ENCODE measurements around the gene TLR5.

Gene TLR5

GRCh38 chr1:223106856-223107255 is 36.2 kb downstream of the TLR5 start:
- DNase-seq: no peak

DNA sequence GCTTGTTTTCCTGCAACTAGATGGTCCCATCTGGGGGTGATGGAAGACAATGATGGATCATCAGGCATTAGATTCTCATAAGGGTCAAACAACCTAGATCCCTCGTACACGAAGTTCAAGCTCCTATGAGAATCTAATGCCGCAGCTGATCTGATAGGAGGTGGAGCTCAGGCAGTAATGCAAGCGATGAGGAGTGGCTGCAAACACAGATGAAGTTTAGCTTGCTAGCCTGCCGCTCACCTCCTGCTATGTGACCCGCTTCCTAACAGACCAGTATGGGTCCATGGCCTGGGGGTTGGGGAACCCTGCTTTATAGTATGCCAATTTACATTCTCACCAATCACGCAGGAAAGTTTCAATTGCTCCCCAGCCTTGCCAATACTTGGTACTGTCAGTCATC is 37.5 kb downstream of the TLR5 start:
- no peak for DNase-seq

- no peak for DNase-seq
These were observed 40.1 kb downstream of the TLR5 start for GRCh38 chr1:223102797-223103533.

DNA sequence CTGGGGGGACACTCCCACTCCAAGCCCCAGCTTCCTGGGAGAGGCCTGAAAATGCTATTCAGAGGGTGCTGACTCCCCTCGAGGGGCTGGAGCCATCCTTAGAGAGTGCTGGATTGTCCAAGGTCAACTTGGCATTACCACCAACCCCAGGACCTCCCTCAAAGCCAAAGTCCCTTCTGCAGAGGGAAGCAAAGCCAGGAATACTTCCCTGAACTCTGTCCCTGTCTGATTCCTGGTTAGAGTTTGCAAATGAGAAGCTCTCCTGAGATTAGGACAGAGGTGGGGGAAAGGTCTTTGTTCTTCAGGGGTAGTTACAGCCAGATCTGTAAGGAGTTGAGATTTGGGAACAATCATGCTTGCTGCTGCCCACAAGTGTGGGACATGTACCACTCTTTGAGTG is 45.3 kb downstream of the TLR5 start:
- no peak for DNase-seq

- DNase-seq: no peak
These were observed 47.2 kb downstream of the TLR5 start for GRCh38 chr1:223095870-223096269.

- no peak for DNase-seq
These were observed 51.2 kb downstream of the TLR5 start for GRCh38 chr1:223091896-223092295.

- DNase-seq: no peak
These were observed 53.8 kb downstream of the TLR5 start for GRCh38 chr1:223089250-223089649.

DNA sequence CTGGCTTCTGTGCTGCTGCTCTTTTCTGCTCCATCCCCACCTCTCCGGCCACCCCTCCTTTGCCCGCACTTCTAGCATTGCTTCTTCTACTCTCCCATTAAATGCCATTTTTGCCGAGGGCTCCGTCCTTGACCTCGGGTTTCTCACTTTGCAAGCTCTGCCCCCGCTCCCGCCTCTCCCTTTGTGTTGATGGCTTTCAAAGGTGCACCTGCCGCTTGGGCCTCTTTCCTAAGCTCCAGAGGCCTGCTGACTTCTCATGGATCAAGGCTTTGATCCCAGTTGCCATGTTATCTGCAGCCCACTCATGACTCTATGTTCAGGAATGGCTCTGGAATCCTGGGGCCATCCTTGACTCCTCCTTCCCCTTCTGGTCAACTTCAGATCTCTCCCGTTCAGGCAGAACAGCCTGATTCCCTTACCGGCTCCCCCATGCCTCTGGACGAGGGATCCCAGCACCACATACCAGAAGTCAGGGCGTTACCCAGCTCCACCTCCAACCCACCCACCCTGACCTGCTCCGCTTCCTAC is 54.3 kb downstream of the TLR5 start:
- DNase-seq: no peak

DNA sequence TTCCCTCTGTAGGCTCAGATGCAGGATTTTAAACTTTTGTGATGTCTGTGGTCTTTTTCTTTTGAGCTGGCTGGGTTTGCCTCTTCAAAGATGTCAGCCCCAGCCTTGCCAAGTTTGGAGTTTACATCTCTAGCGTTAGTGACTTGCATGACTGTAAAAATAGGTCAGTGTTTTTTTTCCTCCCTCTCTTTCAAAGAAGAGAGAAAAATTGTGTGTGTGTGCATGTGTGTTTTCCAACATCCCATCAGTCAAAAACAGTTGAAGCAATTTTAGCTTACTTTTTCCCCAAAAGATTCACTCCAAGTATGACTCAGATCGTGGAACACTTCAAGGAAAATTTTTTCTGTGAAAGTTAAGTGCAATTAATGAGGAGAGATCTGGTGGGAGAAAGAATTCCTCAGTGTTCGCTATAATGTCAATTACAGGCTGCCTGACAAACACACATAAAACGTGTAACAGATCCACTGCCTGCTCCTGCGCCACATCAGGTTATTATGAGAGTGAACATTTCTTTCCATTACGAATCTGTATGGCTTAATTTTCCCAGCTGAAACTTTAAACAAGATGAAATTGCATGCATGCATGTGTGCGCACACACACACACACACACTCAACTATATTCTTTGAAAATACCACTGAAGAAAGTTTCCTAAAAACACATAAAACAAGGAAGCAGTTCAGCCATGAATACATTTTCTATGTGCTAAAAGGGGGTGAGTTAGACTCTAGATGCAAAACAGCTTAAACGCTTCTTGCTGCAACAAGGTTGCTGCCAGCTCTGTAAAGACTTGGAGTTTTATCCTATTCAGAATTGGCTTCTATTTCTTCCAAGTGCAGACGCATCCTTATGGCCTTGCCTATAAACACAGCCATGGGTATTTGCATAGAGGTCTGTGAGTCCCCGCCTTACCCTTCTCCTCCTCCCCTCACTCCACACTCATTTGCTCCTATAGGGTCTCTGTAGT is 55.5 kb downstream of the TLR5 start:
- no peak for DNase-seq

DNA sequence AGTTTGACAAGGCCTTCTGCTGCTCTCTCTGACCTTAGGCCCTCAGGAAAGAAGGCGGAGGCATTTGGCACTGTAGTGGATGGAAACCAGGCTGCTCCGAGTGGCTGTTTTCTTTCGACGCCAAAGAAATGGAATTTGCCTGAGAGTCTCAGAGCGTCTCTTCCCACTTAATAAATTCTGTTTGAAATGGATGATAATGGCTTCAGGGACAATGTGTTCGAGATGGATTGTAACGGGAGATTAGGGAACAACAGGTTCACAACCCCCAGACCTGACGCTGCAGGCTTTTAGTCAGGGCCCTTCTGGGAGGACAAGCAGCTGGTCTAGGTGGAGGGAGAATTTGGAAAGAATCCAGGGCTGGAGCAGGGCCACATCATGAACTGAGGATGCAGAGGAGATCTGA is 58.6 kb downstream of the TLR5 start:
- no peak for DNase-seq

DNA sequence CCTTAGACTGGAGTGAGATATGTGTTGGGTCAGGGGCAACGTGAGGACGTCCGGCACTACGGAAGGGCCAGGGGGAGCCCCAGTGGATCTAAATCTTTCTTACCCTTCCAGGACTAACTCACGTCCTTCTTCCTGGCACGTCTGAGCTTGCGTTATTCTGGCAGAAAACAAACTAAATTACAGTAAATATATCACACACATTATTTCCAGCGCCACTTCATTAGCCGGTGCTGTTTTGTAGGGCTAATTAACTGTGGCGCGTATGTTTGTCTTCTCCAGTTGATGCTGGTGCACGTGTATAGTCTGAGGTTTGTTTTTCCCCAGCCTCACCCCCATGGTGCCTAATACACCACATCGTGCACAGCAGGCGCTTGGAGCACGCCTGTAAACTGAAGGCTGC is 59.2 kb downstream of the TLR5 start:
- DNase-seq: no peak

- DNase-seq: no peak
These were observed 60.1 kb downstream of the TLR5 start for GRCh38 chr1:223082914-223083313.

GRCh38 chr1:223081181-223081994 is 61.7 kb downstream of the TLR5 start:
- peak; percentile 92 for DNase-seq

DNA sequence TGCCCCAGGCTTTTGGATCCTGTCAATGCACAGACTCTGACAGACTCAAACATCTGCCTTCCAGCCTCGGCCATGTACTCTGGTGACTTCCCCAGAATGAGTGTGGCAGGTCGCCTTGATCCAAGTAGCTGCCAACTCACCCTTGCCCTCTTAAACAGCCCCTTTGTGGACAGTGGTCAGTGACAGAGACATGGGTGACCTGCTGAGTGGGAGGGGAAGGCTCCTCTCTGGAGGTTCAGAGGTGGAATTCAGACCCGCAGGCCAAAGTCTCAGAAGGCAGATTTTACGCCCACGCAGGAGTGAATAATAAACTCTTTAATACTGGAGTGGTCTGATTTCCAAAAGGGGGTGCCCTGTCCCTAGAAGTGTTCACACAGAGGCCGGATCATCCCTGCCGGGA is 63.5 kb downstream of the TLR5 start:
- no peak for DNase-seq

DNA sequence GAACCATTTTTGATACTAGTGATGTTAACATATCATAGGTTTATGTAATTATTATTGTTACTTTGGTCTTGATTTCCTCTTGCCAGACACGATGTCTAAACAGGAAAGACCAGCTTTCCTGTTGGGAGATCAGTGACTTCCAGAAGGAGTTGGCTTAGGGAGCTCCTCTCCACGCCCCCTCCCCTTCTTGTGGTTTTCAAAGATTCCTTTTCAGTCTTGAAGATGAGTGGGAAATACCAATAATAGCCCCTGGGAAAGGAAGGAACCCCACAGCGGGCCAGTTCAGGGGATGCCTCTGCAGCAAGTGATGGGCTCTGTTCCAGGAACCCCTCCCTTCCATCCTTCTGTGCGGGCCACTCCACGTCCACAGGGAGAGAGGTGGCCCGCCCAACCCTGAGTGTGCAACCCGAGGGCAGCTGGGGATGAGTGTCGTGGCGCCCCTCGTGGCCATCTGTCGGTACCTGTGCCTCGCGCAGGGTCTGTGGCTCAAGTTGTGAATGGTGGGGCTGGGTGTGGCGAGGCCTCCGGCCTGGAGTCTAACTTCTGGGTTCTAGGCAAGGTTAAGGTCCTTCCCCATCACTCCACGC is 65.7 kb downstream of the TLR5 start:
- peak; percentile 3 for DNase-seq

DNA sequence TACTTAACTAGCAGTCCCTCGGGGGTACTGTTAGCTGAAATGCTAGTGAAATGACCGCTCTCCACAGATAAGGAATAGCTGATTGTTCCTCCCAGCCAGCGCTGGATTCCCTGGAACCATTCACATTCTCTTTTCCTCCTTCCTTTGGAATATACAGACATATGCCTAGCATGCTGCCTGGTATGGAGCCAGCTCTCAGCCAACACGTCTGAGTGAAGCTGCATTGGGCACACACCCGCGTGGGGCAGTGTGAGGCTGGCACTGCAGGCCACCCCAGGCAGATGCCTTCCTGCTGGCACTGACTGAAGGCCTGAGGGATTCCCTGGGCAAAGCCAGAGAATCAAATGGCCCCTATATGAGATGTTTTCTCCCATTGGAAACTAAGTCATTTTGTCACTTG is 66.7 kb downstream of the TLR5 start:
- no peak for DNase-seq

DNA sequence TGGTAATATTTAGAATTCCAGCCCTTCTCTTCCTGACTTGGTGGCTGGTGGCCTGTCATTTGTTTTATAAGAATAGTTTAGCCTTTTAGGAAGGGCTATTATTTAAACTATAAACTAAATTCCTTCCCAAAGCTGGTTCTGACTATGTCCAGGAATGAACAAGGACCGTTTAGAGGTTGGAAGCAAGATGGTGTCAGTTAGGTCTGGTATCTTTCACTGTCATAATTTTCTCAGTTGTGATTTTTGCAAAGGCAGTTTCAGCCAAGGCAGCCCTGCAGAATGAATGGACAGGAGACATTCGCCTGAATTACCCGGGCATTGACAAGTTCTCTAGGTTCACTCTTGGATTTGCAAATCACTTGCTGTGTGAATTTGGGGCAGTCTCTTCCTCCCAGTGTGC is 67.2 kb downstream of the TLR5 start:
- no peak for DNase-seq

GRCh38 chr1:223074445-223075300 is 68.4 kb downstream of the TLR5 start:
- DNase-seq: no peak

DNA sequence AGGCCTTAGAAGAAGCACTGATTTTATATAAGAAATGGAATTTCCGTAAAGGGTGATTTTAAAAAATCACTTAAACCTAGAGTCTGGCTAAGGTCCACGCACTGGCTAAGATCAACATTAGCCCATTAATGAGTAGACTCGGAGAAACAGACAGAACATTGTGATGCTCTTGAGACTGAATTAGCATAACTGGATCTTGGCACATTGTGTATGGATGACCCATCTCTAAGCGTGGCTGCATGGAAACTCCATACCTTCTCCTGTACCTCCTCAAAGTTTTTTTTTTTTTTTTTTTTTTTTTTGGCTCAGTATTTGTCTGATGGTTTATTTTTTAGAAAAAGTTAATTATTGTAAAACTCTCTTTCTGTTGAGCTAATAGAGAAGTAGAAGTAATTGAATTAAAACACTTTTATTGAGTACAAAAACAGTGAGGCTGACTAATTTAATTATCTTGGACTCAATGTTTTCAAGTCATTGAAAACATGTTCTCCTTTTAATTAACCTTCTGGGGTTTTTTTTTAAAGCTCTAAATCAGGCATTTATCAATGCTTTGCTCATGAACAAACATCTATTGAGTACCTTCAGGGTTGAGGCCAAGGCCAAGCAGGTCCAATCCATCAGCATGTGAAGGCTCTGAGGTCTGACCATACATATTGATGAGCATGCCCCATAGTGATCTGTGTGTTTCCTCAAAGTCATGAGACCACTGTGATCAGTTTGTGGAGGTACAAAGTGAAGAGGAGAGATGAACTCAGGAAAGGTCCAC is 74.0 kb downstream of the TLR5 start:
- no peak for DNase-seq

DNA sequence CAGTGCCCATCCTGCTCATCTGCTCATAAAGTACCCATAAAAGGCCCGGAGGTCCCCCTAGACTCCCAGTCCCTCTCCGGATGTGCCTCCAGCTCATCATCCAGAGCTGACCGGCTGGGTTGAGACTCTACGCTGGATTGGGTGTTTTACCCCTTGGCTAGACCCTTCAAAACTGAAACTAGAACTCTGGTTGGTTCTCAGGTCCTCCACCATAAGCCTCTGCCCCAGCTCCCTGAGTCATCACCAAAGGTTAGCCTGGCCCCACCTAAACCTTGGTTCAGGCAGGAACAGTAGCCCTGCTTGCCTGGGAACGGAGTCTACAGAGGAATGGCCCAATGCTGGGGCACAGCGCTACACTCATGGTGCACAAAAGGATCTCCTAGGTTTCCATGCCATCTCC is 75.1 kb downstream of the TLR5 start:
- no peak for DNase-seq

- no peak for DNase-seq
These were observed 76.6 kb downstream of the TLR5 start for GRCh38 chr1:223066415-223066814.
